AG04450 (cell line): Measurements from ENCODE around the gene CAGE1. TPM values are rescaled to one million over a fixed set of nuclear protein-coding genes. Genes with fewer than 3 reads are reported as not detected.

Source experiments
- CTCF ChIA-PET: fragments of 300-600, 350-600 bp; formaldehyde crosslinking; extraction: SDS; loops from one replicate; lab custom pipeline; 2022; ENCODE audit warnings: antibody characterized with exemption, inconsistent platforms; lab: Charles Lee
- POLR2A ChIA-PET: fragments of 350-600 bp; formaldehyde crosslinking; extraction: SDS; loops from one replicate; lab custom pipeline; 2021; ENCODE audit warnings: antibody characterized with exemption, inconsistent platforms; lab: Yijun Ruan, JAX
- DNase-seq: peaks from one replicate; pipeline ENCODE4 v3.0.0-alpha.2; 2011; ENCODE audit warnings: low read depth, low spot score
- H3K27ac ChIP-seq: one replicate; pipeline ENCODE4 v1.5.1; 2012; ENCODE audit warnings: low read depth, low read length, control low read depth
- H3K27me3 ChIP-seq: one replicate; pipeline ENCODE4 v1.6.0; 2012; ENCODE audit warnings: low read length; ENCODE audit not compliant: control insufficient read depth, insufficient read depth
- H3K4me3 ChIP-seq: 2 replicates; pipeline ENCODE4 v1.5.1; 2011; ENCODE audit warnings: mild to moderate bottlenecking, low read depth, low read length, control low read depth
- H3K9me3 ChIP-seq: 2 replicates; pipeline ENCODE4 v1.5.1; 2012; ENCODE audit warnings: low read length; ENCODE audit not compliant: control insufficient read depth, insufficient read depth
- CTCF ChIP-seq: IDR thresholded peaks from 2 replicates; pipeline ENCODE4 v1.5.1; 2011; ENCODE audit warnings: low read depth, low read length, control low read depth, inconsistent platforms
- polyA plus RNA-seq: library from polyadenylated mRNA; depleted of rRNA; stranded (reverse); fragments of >200 nt; gene quantifications from 2 replicates; pipeline ENCODE4 v1.2.3, GENCODE V29; 2011

Gene CAGE1
- polyA plus RNA-seq, 1 experiment = not detected

GRCh38 chr6:7338031-7338430, 51.5 kb downstream of the CAGE1 start:
- H3K27ac ChIP-seq = no peak overlapping the region
- peaks cover 8% of the 10 kb centered on the region for H3K27me3 ChIP-seq
- ChIA-PET POLR2A (no interaction called here), CTCF (interaction anchor here (0.6 kb wide), 1 partner anchor 61 kb away, joined by 3 read pairs; no protein-coding TSS in a partner anchor)
- H3K9me3 ChIP-seq = no peaks in the 10 kb centered on the region
- no peak overlapping the region for H3K4me3 ChIP-seq
- no peak for TF ChIP-seq CTCF
- DNase-seq = no peak

- ChIA-PET CTCF (no interaction called here), POLR2A (no interaction called here)
These were observed 54.0 kb downstream of the CAGE1 start for GRCh38 chr6:7335519-7335918.

GRCh38 chr6:7334685-7335084, 54.9 kb downstream of the CAGE1 start:
- no peak for DNase-seq
- H3K9me3 ChIP-seq = no peaks in the 10 kb centered on the region
- H3K27me3 ChIP-seq = peaks cover 9% of the 10 kb centered on the region
- ChIA-PET CTCF (no interaction called here), POLR2A (no interaction called here)
- H3K27ac ChIP-seq = no peak overlapping the region
- H3K4me3 ChIP-seq = no peak overlapping the region
- no peak for TF ChIP-seq CTCF

More at GRCh38 chr6:7335519-7335918, 54.0 kb downstream of the CAGE1 start:
- Histone ChIP-seq H3K27ac (no peak overlapping the region), H3K27me3 (peaks cover 11% of the 10 kb centered on the region), H3K4me3 (no peak overlapping the region), H3K9me3 (no peaks in the 10 kb centered on the region)
- DNase-seq = no peak
- no peak for TF ChIP-seq CTCF

- H3K27ac ChIP-seq = no peak overlapping the region
- ChIA-PET CTCF (interaction anchor here (1.2 kb wide), 1 partner anchor 57 kb away, joined by 4 read pairs; no protein-coding TSS in a partner anchor), POLR2A (no interaction called here)
- DNase-seq = no peak
- TF ChIP-seq CTCF = no peak
- H3K9me3 ChIP-seq = no peaks in the 10 kb centered on the region
- H3K4me3 ChIP-seq = no peak overlapping the region
- H3K27me3 ChIP-seq = peaks cover 9% of the 10 kb centered on the region
These were observed 57.3 kb downstream of the CAGE1 start for GRCh38 chr6:7332090-7332745.

- TF ChIP-seq CTCF = no peak
- POLR2A ChIA-PET = no interaction called here
- CTCF ChIA-PET = interaction anchor here (1.2 kb wide), 1 partner anchor 56 kb away, joined by 4 read pairs; no protein-coding TSS in a partner anchor
These were observed 58.1 kb downstream of the CAGE1 start for GRCh38 chr6:7331452-7331851.

More at GRCh38 chr6:7331452-7331851, 58.1 kb downstream of the CAGE1 start:
- no peak for DNase-seq
- H3K27me3 ChIP-seq = peaks cover 9% of the 10 kb centered on the region
- no peak overlapping the region for H3K4me3 ChIP-seq
- H3K27ac ChIP-seq = no peak overlapping the region
- no peaks in the 10 kb centered on the region for H3K9me3 ChIP-seq
